ENCODE data around the gene OPCML. TPM values are rescaled to one million over a fixed set of nuclear protein-coding genes. Genes with fewer than 3 reads are reported as not detected.

Gene OPCML
- total and polyA plus RNA-seq, 2 of the 13 experiments (the other 11 are each of a cell fraction or from before 2014, with no cell fraction given) = not detected

- 20% methylated on average over 3 of the region's 4 CpGs for WGBS (ENCODE audit: low lambda C conversion rate)
- Histone ChIP-seq H2AFZ (ENCODE audit: low read length) (no peak overlapping the region), H3K9ac (ENCODE audit: insufficient read depth, low read depth, low read length) (no peak overlapping the region), H3K4me1 (ENCODE audit: insufficient read depth, low read length) (no peaks in the 10 kb centered on the region), H3K79me2 (ENCODE audit: insufficient read depth, low read length) (no peaks in the 10 kb centered on the region), H3K27me3 (ENCODE audit: control insufficient read depth in 1 of 2, insufficient read depth in 2 of 2, low read length in 2 of 2) (no peaks in the 10 kb centered on the region), H3K9me3 (ENCODE audit: low read length) (peaks cover 82% of the 10 kb centered on the region), H4K20me1 (ENCODE audit: insufficient read depth, low read length) (no peaks in the 10 kb centered on the region), H3K27ac (ENCODE audit: extremely low read length, insufficient read depth, low read length) (no peak overlapping the region), H3K4me3 (replicated peaks in 1 of 3; ENCODE audit: insufficient read depth in 1 of 3, low read depth in 2 of 3, low read length in 3 of 3) (no peak overlapping the region), H3K36me3 (replicated peaks in 1 of 2; ENCODE audit: control insufficient read depth in 1 of 2, insufficient read depth in 2 of 2, low read length in 2 of 2) (no peaks in the 10 kb centered on the region), H3K4me2 (ENCODE audit: low read depth, low read length) (no peak overlapping the region)
- CTCF ChIA-PET (ENCODE audit: low intra/inter-chr PET ratio, low total read pairs) = no interaction called here
- DNase-seq (ENCODE audit: low spot score) = no peak
- POLR2A ChIA-PET = no interaction called here
- intact Hi-C loops (cut with micrococcal nuclease; ENCODE audit: unreplicated experiment) = no loop called here
- no peak for FAIRE-seq
- no TSS peak for BruUV-seq (replicated peaks)
- no peak for TF ChIP-seq ETV6 (CRISPR knock-in tag; conservative IDR thresholded peaks at IDR 0.05)
- ATAC-seq = no peak
- in situ Hi-C loops (cut with HindIII; ENCODE audit: extremely low pct_ligation_motif_present, low pct_unique_long_range_greater_than_20kb) = no loop called here
Measured at GRCh38 chr11:132658004-132658403, 874.3 kb downstream of the OPCML start.

GRCh38 chr11:132655187-132655855 lies 877.0 kb downstream of the OPCML start:
- no peak overlapping the region for H3K4me3 ChIP-seq (replicated peaks in 1 of 3; ENCODE audit: insufficient read depth in 1 of 3, low read depth in 2 of 3, low read length in 3 of 3)
- BruUV-seq (replicated peaks) = no TSS peak
- in situ Hi-C loops (cut with HindIII; ENCODE audit: extremely low pct_ligation_motif_present, low pct_unique_long_range_greater_than_20kb) (no loop called here), intact Hi-C loops (cut with micrococcal nuclease; ENCODE audit: unreplicated experiment) (no loop called here)
- H3K36me3 ChIP-seq (replicated peaks in 1 of 2; ENCODE audit: control insufficient read depth in 1 of 2, insufficient read depth in 2 of 2, low read length in 2 of 2) = no peaks in the 10 kb centered on the region
- ATAC-seq (no peak), DNase-seq (ENCODE audit: low spot score) (no peak), FAIRE-seq (no peak)
- no peaks in the 10 kb centered on the region for H3K79me2 ChIP-seq (ENCODE audit: insufficient read depth, low read length)
- TF ChIP-seq ARNTL (CRISPR knock-in tag; IDR thresholded peaks at IDR 0.05) (no peak), HBP1 (CRISPR knock-in tag; IDR thresholded peaks at IDR 0.05; ENCODE audit: low read depth) (no peak), ZNF3 (CRISPR knock-in tag; IDR thresholded peaks at IDR 0.05) (no peak), PHB2 (IDR thresholded peaks at IDR 0.05; ENCODE audit: partially characterized antibody) (no peak), NFKB2 (CRISPR knock-in tag; IDR thresholded peaks at IDR 0.05; ENCODE audit: borderline replicate concordance) (no peak), HNRNPLL (IDR thresholded peaks at IDR 0.05; ENCODE audit: low read depth, low read length, poor library complexity, severe bottlenecking) (no peak), BCL3 (CRISPR knock-in tag; IDR thresholded peaks at IDR 0.05) (no peak), ZNF17 (CRISPR knock-in tag; IDR thresholded peaks at IDR 0.05) (no peak), HES4 (CRISPR knock-in tag; IDR thresholded peaks at IDR 0.05; ENCODE audit: borderline replicate concordance) (no peak), MBD4 (IDR thresholded peaks at IDR 0.05; ENCODE audit: borderline replicate concordance, low read length) (no peak), ZBTB38 (CRISPR knock-in tag; IDR thresholded peaks at IDR 0.05) (no peak), KLF12 (CRISPR knock-in tag; IDR thresholded peaks at IDR 0.05; ENCODE audit: borderline replicate concordance) (no peak), ZNF510 (CRISPR knock-in tag; IDR thresholded peaks at IDR 0.05; ENCODE audit: low read depth) (no peak), ZNF577 (CRISPR knock-in tag; IDR thresholded peaks at IDR 0.05; ENCODE audit: borderline replicate concordance, low read depth) (no peak), KLF9 (CRISPR knock-in tag; IDR thresholded peaks at IDR 0.05; ENCODE audit: low read depth) (no peak), ZNF644 (CRISPR knock-in tag; IDR thresholded peaks at IDR 0.05; ENCODE audit: low read depth) (no peak)
- H3K4me2 ChIP-seq (ENCODE audit: low read depth, low read length) = no peak overlapping the region
- no peaks in the 10 kb centered on the region for H3K4me1 ChIP-seq (ENCODE audit: insufficient read depth, low read length)
- H3K9ac ChIP-seq (ENCODE audit: insufficient read depth, low read depth, low read length) = no peak overlapping the region
- POLR2A ChIA-PET = no interaction called here
- H3K9me3 ChIP-seq (ENCODE audit: low read length) = peaks cover 82% of the 10 kb centered on the region
- H3K27me3 ChIP-seq (ENCODE audit: control insufficient read depth in 1 of 2, insufficient read depth in 2 of 2, low read length in 2 of 2) = no peaks in the 10 kb centered on the region; a peak in 1 of 5 replicates
- WGBS (ENCODE audit: low lambda C conversion rate) = 26% methylated on average over 13 of the region's 15 CpGs
- CTCF ChIA-PET (ENCODE audit: low intra/inter-chr PET ratio, low total read pairs) = no interaction called here
- no peak overlapping the region for H3K27ac ChIP-seq (ENCODE audit: extremely low read length, insufficient read depth, low read length)
- H4K20me1 ChIP-seq (ENCODE audit: insufficient read depth, low read length) = no peaks in the 10 kb centered on the region
- H2AFZ ChIP-seq (ENCODE audit: low read length) = no peak overlapping the region

All from HepG2 (cell line).